SU-DHL-6 (cell line): Measurements from ENCODE around the gene NAA15.

Source experiments
- H2AFZ ChIP-seq: fragments of 200-600 bp; sonication (generic); 2 replicates; pipeline ENCODE4 v1.6.1; 2014; ENCODE audit warnings: low read depth, mild to moderate bottlenecking, moderate library complexity, mixed read lengths, antibody characterized with exemption, low read length; ENCODE audit not compliant: severe bottlenecking
- H3F3A ChIP-seq: fragments of 200-600 bp; shearing (Covaris generic); 2 replicates; pipeline ENCODE4 v1.6.0; 2016; ENCODE audit warnings: antibody characterized with exemption, mild to moderate bottlenecking; ENCODE audit not compliant: insufficient read depth
- H3K27ac ChIP-seq: fragments of 200-600 bp; sonication (generic); 2 replicates; pipeline ENCODE4 v1.5.1; 2016; ENCODE audit warnings: low read depth, mild to moderate bottlenecking, low read length, moderate library complexity, mixed read lengths
- H3K27me3 ChIP-seq: fragments of 200-600 bp; sonication (generic), shearing (Covaris generic); 2 replicates; pipeline ENCODE4 v1.6.0; 2014; ENCODE audit warnings: mild to moderate bottlenecking, low read length
- H3K36me3 ChIP-seq: fragments of 200-600 bp; sonication (generic); 2 replicates; pipeline ENCODE4 v1.6.1; 2014; ENCODE audit warnings: mild to moderate bottlenecking, low read length, mixed read lengths
- H3K4me2 ChIP-seq: fragments of 300-600, 200-600 bp; shearing (Covaris generic), sonication (generic); 2 replicates; pipeline ENCODE4 v1.6.0; 2014; ENCODE audit warnings: low read length, low read depth, mild to moderate bottlenecking; ENCODE audit not compliant: poor library complexity, severe bottlenecking
- H3K4me3 ChIP-seq: fragments of 200-600 bp; sonication (generic); 2 replicates; pipeline ENCODE4 v1.5.1; 2014; ENCODE audit warnings: antibody characterized with exemption, low read length, mild to moderate bottlenecking, mixed read lengths; ENCODE audit not compliant: insufficient read depth, poor library complexity, severe bottlenecking
- H3K79me2 ChIP-seq: fragments of 200-600 bp; sonication (generic); 2 replicates; pipeline ENCODE4 v1.6.1; 2014; ENCODE audit warnings: mild to moderate bottlenecking, low read length, moderate library complexity; ENCODE audit not compliant: insufficient read depth
- H3K9ac ChIP-seq: fragments of 200-600 bp; sonication (generic); 2 replicates; pipeline ENCODE4 v1.7.0; 2014; ENCODE audit warnings: mild to moderate bottlenecking, low read length
- H3K9me2 ChIP-seq: fragments of 200-600 bp; sonication (generic); replicated peaks from 2 replicates; pipeline ENCODE4 v1.6.1; 2014; ENCODE audit warnings: low read length; ENCODE audit not compliant: insufficient read depth
- H3K9me3 ChIP-seq: fragments of 200-600 bp; sonication (generic); 2 replicates; pipeline ENCODE4 v1.6.1; 2014; ENCODE audit warnings: low read length, mixed read lengths; ENCODE audit not compliant: insufficient read depth
- H4K20me1 ChIP-seq: fragments of 200-600 bp; sonication (generic); 2 replicates; pipeline ENCODE4 v1.6.1; 2014; ENCODE audit warnings: low read depth, mild to moderate bottlenecking, antibody characterized with exemption, low read length, moderate library complexity, mixed read lengths
- EZH2phosphoT487 ChIP-seq: fragments of 200-600 bp; sonication (generic), shearing (Covaris generic); conservative IDR thresholded peaks from 2 replicates; pipeline ENCODE4 v1.6.1; 2018; ENCODE audit warnings: mild to moderate bottlenecking, antibody characterized with exemption, low read length, moderate library complexity, mixed read lengths
- TF ChIP-seq, protein P1 (sequence below): fragments of 200-600 bp; sonication (generic); IDR thresholded peaks from one replicate; pipeline ENCODE4 v1.5.1; 2017; ENCODE audit warnings: antibody characterized with exemption, mild to moderate bottlenecking, low read length, moderate library complexity; ENCODE audit not compliant: insufficient read depth, poor library complexity, severe bottlenecking

The NAA15 gene

DNA sequence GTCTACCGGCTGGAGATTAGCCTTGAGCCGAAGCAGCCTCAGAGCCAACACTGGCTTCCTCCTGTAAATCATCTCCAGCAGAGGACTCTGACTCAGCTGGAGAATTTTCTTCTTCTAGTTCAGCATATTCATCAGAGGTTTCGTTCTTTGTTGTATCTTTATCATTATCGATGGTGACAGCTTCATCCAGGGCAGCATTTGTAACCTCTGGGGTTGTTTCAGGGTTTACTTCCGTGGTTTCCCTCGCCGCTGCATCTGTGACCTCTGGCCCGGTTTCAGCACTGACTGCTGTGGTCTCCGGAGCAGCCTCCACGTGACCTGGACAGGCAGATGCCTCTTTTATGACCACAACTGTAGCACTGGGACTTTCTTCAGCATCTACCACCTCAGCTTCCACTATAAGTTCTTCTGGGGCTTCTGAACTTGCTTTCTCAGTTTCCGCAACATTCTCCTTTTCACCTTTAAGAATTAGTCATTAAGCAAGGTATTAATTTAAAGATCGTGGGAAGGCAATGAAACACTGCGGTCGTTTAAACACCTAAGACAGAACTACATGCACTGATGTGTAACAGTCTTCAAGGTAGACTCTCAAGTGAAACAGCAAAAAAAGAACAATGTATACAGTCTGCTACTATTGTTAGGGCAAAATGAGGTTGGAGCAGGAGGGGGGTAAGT lies 34.6 kb upstream of the NAA15 start:
- Histone ChIP-seq H3K9ac (peak overlapping the region; percentile 57), H3K79me2 (no peaks in the 10 kb centered on the region), H3K27ac (peak overlapping the region; percentile 78), H3K9me3 (no peaks in the 10 kb centered on the region), H3K36me3 (no peaks in the 10 kb centered on the region), H3K4me2 (peak overlapping the region; percentile 75), H4K20me1 (no peaks in the 10 kb centered on the region), H3F3A (no peaks in the 10 kb centered on the region), H3K9me2 (no peaks in the 10 kb centered on the region), H3K27me3 (no peaks in the 10 kb centered on the region), H2AFZ (peak overlapping the region; percentile 95), H3K4me3 (peak overlapping the region; percentile 52)
- TF ChIP-seq, protein P1, sequence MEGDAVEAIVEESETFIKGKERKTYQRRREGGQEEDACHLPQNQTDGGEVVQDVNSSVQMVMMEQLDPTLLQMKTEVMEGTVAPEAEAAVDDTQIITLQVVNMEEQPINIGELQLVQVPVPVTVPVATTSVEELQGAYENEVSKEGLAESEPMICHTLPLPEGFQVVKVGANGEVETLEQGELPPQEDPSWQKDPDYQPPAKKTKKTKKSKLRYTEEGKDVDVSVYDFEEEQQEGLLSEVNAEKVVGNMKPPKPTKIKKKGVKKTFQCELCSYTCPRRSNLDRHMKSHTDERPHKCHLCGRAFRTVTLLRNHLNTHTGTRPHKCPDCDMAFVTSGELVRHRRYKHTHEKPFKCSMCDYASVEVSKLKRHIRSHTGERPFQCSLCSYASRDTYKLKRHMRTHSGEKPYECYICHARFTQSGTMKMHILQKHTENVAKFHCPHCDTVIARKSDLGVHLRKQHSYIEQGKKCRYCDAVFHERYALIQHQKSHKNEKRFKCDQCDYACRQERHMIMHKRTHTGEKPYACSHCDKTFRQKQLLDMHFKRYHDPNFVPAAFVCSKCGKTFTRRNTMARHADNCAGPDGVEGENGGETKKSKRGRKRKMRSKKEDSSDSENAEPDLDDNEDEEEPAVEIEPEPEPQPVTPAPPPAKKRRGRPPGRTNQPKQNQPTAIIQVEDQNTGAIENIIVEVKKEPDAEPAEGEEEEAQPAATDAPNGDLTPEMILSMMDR, result no peak
- TF ChIP-seq EZH2phosphoT487, result no peak

DNA sequence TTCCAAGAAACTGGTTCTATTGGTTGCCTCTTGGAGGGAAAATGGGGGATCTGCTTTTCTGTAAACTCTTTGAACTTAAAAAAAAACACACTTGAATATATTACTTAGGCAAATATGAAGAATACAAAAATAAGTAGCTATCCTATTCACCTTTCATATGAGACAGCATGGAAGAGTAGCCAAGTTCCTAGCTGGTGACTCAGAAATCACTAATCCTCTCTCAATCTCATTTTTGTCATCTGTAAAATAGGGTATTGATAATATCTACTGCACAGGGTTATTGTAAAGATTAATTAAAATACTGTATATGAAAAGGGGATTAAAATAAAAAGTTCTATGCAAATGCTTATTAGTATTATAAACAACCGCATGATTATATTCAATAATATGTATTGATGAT lies 34.0 kb upstream of the NAA15 start:
- peak overlapping the region; percentile 75 for H3K4me2 ChIP-seq
- no peaks in the 10 kb centered on the region for H3K9me3 ChIP-seq
- no peaks in the 10 kb centered on the region for H3F3A ChIP-seq
- H2AFZ ChIP-seq, result peak overlapping the region; percentile 95
- H3K79me2 ChIP-seq, result no peaks in the 10 kb centered on the region
- H4K20me1 ChIP-seq, result no peaks in the 10 kb centered on the region
- peak overlapping the region; percentile 52 for H3K4me3 ChIP-seq
- peak overlapping the region; percentile 57; the same call in 1 of the 2 replicates for H3K9ac ChIP-seq
- H3K36me3 ChIP-seq, result no peaks in the 10 kb centered on the region
- peak overlapping the region; percentile 78 for H3K27ac ChIP-seq
- TF ChIP-seq, protein P1, result no peak
- TF ChIP-seq EZH2phosphoT487, result no peak
- no peaks in the 10 kb centered on the region for H3K9me2 ChIP-seq
- H3K27me3 ChIP-seq, result no peaks in the 10 kb centered on the region

DNA sequence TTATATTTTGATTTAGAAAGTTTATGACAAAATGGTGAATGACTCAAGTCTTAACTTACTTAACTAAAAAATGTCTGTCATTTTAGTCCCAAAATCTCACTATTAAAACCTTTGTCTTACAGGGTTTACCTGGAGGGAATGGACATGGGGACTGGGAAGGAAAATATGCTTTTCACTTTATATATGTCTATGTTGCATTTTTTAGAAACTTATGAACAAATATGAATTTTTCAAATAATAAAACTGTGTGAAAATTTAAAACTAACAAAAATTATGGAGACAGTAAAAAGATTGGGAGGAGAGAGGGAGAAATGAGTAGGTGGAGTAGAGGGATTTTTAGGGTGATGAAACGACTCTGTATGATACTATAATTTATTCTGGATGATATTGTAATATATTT lies 27.5 kb upstream of the NAA15 start:
- Histone ChIP-seq H3K36me3 (no peaks in the 10 kb centered on the region), H3K9me3 (no peaks in the 10 kb centered on the region), H3K79me2 (no peaks in the 10 kb centered on the region), H3K9me2 (no peaks in the 10 kb centered on the region), H3K4me3 (no peak overlapping the region), H3F3A (no peaks in the 10 kb centered on the region), H3K9ac (no peak overlapping the region), H3K27ac (no peak overlapping the region), H3K4me2 (no peak overlapping the region), H3K27me3 (no peaks in the 10 kb centered on the region), H2AFZ (no peak overlapping the region), H4K20me1 (no peaks in the 10 kb centered on the region)
- TF ChIP-seq, protein P1, result no peak
- no peak for TF ChIP-seq EZH2phosphoT487
